Measurements from ENCODE around the gene TBRG4.
A peak's percentile ranks its signal among the peaks of the same experiment; 100 is the strongest.

Gene TBRG4

GRCh38 chr7:45140827-45141226 lies 29.3 kb upstream of the TBRG4 start:
- DNase-seq, result no peak

- no peak for DNase-seq
These were observed 27.2 kb upstream of the TBRG4 start for GRCh38 chr7:45138433-45139267.

GRCh38 chr7:45136106-45137060 lies 24.9 kb upstream of the TBRG4 start:
- peak; percentile 50 for DNase-seq

- no peak for DNase-seq
These were observed 22.4 kb upstream of the TBRG4 start for GRCh38 chr7:45133877-45134276.

- DNase-seq, result no peak
These were observed 21.9 kb upstream of the TBRG4 start for GRCh38 chr7:45133352-45133751.

- no peak for DNase-seq
These were observed 21.3 kb upstream of the TBRG4 start for GRCh38 chr7:45132708-45133320.

GRCh38 chr7:45131891-45132290 lies 20.4 kb upstream of the TBRG4 start:
- DNase-seq, result no peak

GRCh38 chr7:45130910-45131309 lies 19.4 kb upstream of the TBRG4 start:
- DNase-seq, result no peak

- DNase-seq, result no peak
These were observed 18.4 kb upstream of the TBRG4 start for GRCh38 chr7:45129906-45130305.

- DNase-seq, result no peak
These were observed 17.8 kb upstream of the TBRG4 start for GRCh38 chr7:45129181-45129800.

GRCh38 chr7:45126920-45127319 lies 15.4 kb upstream of the TBRG4 start:
- DNase-seq, result no peak

GRCh38 chr7:45126201-45126600 lies 14.7 kb upstream of the TBRG4 start:
- no peak for DNase-seq

- no peak for DNase-seq
These were observed 13.9 kb upstream of the TBRG4 start for GRCh38 chr7:45125193-45125904.

- no peak for DNase-seq
These were observed 12.6 kb upstream of the TBRG4 start for GRCh38 chr7:45123913-45124710.

- no peak for DNase-seq
These were observed 11.7 kb upstream of the TBRG4 start for GRCh38 chr7:45122975-45123860.

GRCh38 chr7:45119550-45119949 lies 8.1 kb upstream of the TBRG4 start:
- DNase-seq, result no peak

- no peak for DNase-seq
These were observed 7.4 kb upstream of the TBRG4 start for GRCh38 chr7:45118889-45119331.

- DNase-seq, result no peak
These were observed 6.8 kb upstream of the TBRG4 start for GRCh38 chr7:45118292-45118691.

- no peak for DNase-seq
These were observed 6.1 kb upstream of the TBRG4 start for GRCh38 chr7:45117582-45117981.

GRCh38 chr7:45116048-45116447 lies 4.6 kb upstream of the TBRG4 start:
- no peak for DNase-seq
